GM23338 (cell line): Measurements from ENCODE around the gene GSAP. TPM values are rescaled to one million over a fixed set of nuclear protein-coding genes. Genes with fewer than 3 reads are reported as not detected.

Experiments
- ATAC-seq: fragments of 200-7000 bp; cut with Tn5 transposase; 3 replicates; pipeline ENCODE4 v1.9.1; 2020
- DNase-seq: peaks from one replicate; pipeline ENCODE4 v3.0.0-alpha.2; 2015; ENCODE audit warnings: low spot score
- H2AFZ ChIP-seq: fragments of 200-600 bp; sonication (generic); 2 replicates; pipeline ENCODE4 v1.8.0; 2016; ENCODE audit warnings: antibody characterized with exemption, mild to moderate bottlenecking, moderate library complexity
- H3F3A ChIP-seq: fragments of 200-600 bp; sonication (generic); replicated peaks from 2 replicates; pipeline ENCODE4 v1.8.0; 2017; ENCODE audit warnings: antibody characterized with exemption, mixed run types, low read depth
- H3K27ac ChIP-seq: fragments of 200-600 bp; sonication (generic); 2 replicates; pipeline ENCODE4 v1.6.1; 2016; ENCODE audit warnings: low read depth
- H3K27me3 ChIP-seq: fragments of 200-600 bp; sonication (generic); 2 replicates; pipeline ENCODE4 v1.8.0; 2016; ENCODE audit warnings: mild to moderate bottlenecking, mixed run types, moderate library complexity; ENCODE audit not compliant: insufficient read depth
- H3K36me3 ChIP-seq: fragments of 200-600 bp; sonication (generic); 2 replicates; pipeline ENCODE4 v1.8.0; 2016; ENCODE audit warnings: mild to moderate bottlenecking; ENCODE audit not compliant: insufficient read depth
- H3K4me1 ChIP-seq: fragments of 200-600 bp; sonication (generic); 2 replicates; pipeline ENCODE4 v1.8.0; 2016; ENCODE audit warnings: mild to moderate bottlenecking, moderate library complexity; ENCODE audit not compliant: insufficient read depth
- H3K4me2 ChIP-seq: fragments of 200-600 bp; sonication (generic); 2 replicates; pipeline ENCODE4 v1.7.1; 2017; ENCODE audit warnings: mixed run types
- H3K4me3 ChIP-seq: fragments of 200-600 bp; sonication (generic); 2 replicates; pipeline ENCODE4 v1.6.1; 2016; ENCODE audit warnings: mixed run types
- H3K79me2 ChIP-seq: fragments of 200-600 bp; sonication (generic); replicated peaks from 2 replicates; pipeline ENCODE4 v1.8.0; 2017; ENCODE audit warnings: mild to moderate bottlenecking; ENCODE audit not compliant: insufficient read depth
- H3K9me2 ChIP-seq: fragments of 200-600 bp; sonication (generic); 2 replicates; pipeline ENCODE4 v1.8.0; 2017; ENCODE audit not compliant: insufficient read depth
- H4K20me1 ChIP-seq: fragments of 200-600 bp; sonication (generic); replicated peaks from 2 replicates; pipeline ENCODE4 v1.8.0; 2017; ENCODE audit warnings: mild to moderate bottlenecking; ENCODE audit not compliant: insufficient read depth
- H3K27ac Mint-ChIP-seq: 2 replicates; pipeline ENCODE4 v1.8.0; 2020; ENCODE audit warnings: inconsistent platforms, mild to moderate bottlenecking, moderate library complexity, mixed read lengths
- H3K27me3 Mint-ChIP-seq: 3 replicates; pipeline ENCODE4 v1.8.0; 2022; ENCODE audit warnings: low read depth, mild to moderate bottlenecking, moderate library complexity, mixed read lengths, inconsistent platforms; ENCODE audit not compliant: insufficient read depth, poor library complexity
- H3K36me3 Mint-ChIP-seq: 3 replicates; pipeline ENCODE4 v1.8.0; 2021; ENCODE audit warnings: low read depth, mild to moderate bottlenecking, inconsistent platforms, moderate library complexity, mixed read lengths
- H3K4me1 Mint-ChIP-seq: 3 replicates; pipeline ENCODE4 v1.8.0; 2020; ENCODE audit warnings: mild to moderate bottlenecking, inconsistent platforms, mixed read lengths
- H3K4me3 Mint-ChIP-seq: 3 replicates; pipeline ENCODE4 v1.8.0; 2021; ENCODE audit warnings: moderate library complexity, mild to moderate bottlenecking, inconsistent platforms, mixed read lengths
- H3K9me3 Mint-ChIP-seq: 3 replicates; pipeline ENCODE4 v1.8.0; 2020; ENCODE audit warnings: moderate library complexity, mild to moderate bottlenecking, inconsistent platforms, mixed read lengths
- CREB1 ChIP-seq: fragments of 250-450 bp; sonication (Bioruptor Pico); IDR thresholded peaks from 2 replicates; pipeline ENCODE4 v1.5.0; 2020; ENCODE audit warnings: low read depth, mild to moderate bottlenecking, moderate library complexity
- ETS1 ChIP-seq: IDR thresholded peaks from 2 replicates; pipeline ENCODE4 v1.6.1; 2016; ENCODE audit warnings: antibody characterized with exemption
- EZH2phosphoT487 ChIP-seq: fragments of 200-600 bp; sonication (generic); IDR thresholded peaks from one replicate; pipeline ENCODE4 v1.8.1; 2018; ENCODE audit warnings: antibody characterized with exemption; ENCODE audit not compliant: unreplicated experiment
- JUNB ChIP-seq: IDR thresholded peaks from one replicate; pipeline ENCODE4 v1.6.1; 2016; ENCODE audit warnings: antibody characterized with exemption; ENCODE audit not compliant: unreplicated experiment
- NANOG ChIP-seq: IDR thresholded peaks from 2 replicates; pipeline ENCODE4 v1.6.1; 2016; ENCODE audit warnings: antibody characterized with exemption, borderline replicate concordance
- POLR2AphosphoS5 ChIP-seq: IDR thresholded peaks from 2 replicates; pipeline ENCODE4 v1.6.1; 2016; ENCODE audit warnings: antibody characterized with exemption, low read depth
- ZNF114 ChIP-seq: fragments of 250-450 bp; sonication (Bioruptor Pico); IDR thresholded peaks from 2 replicates; pipeline ENCODE4 v1.5.0; 2020; ENCODE audit warnings: mild to moderate bottlenecking, moderate library complexity
- ZNF462 ChIP-seq: fragments of 250-450 bp; sonication (Bioruptor Pico); IDR thresholded peaks from 2 replicates; pipeline ENCODE4 v1.5.0; 2020; ENCODE audit warnings: mild to moderate bottlenecking, moderate library complexity
- polyA plus RNA-seq: library from polyadenylated mRNA; unstranded; fragments of >200 nt; fragmentation: Nextera tagmentation; extraction: Ambion mirVana; gene quantifications from 2 replicates; pipeline ENCODE4 v1.2.1, GENCODE V29; 2016
- total RNA-seq: library from RNA; depleted of rRNA; stranded (reverse); fragments of >200 nt; shearing (Covaris generic); gene quantifications from 2 replicates; pipeline ENCODE4 v1.2.3, GENCODE V29; 2014

Gene GSAP
- total and polyA plus RNA-seq, 2 experiments from 2014 or later, result 0.63 to 1.1 TPM

GRCh38 chr7:77284616-77285015, 131.5 kb downstream of the GSAP start (continued):
- TF ChIP-seq ZNF462 (CRISPR knock-in tag) (no peak), ZNF114 (no peak), CREB1 (CRISPR knock-in tag) (no peak)

GRCh38 chr7:77284005-77284404, 132.1 kb downstream of the GSAP start:
- no peaks in the 10 kb centered on the region for H3K79me2 ChIP-seq
- Mint-ChIP-seq H3K4me1 (no peaks in the 10 kb centered on the region), H3K9me3 (peaks cover 4% of the 10 kb centered on the region; the same call in 1 of the 3 replicates), H3K4me3 (no peak overlapping the region), H3K36me3 (no peaks in the 10 kb centered on the region), H3K27ac (no peak overlapping the region), H3K27me3 (no peaks in the 10 kb centered on the region)
- no peak for TF ChIP-seq ETS1
- no peak for TF ChIP-seq NANOG
- TF ChIP-seq ZNF462 (CRISPR knock-in tag), result no peak
- no peak for TF ChIP-seq JUNB
- no peak for TF ChIP-seq POLR2AphosphoS5
- no peak for TF ChIP-seq CREB1 (CRISPR knock-in tag)
- no peak for TF ChIP-seq EZH2phosphoT487
- ATAC-seq (no peak), DNase-seq (no peak)
- H4K20me1 ChIP-seq, result no peaks in the 10 kb centered on the region
- no peak overlapping the region for H3K4me3 ChIP-seq
- no peak overlapping the region for H3K4me2 ChIP-seq
- no peak overlapping the region for H3K27ac ChIP-seq
- no peaks in the 10 kb centered on the region for H3K36me3 ChIP-seq
- H3F3A ChIP-seq, result no peaks in the 10 kb centered on the region
- no peaks in the 10 kb centered on the region for H3K4me1 ChIP-seq
- no peaks in the 10 kb centered on the region for H3K9me2 ChIP-seq
- no peaks in the 10 kb centered on the region for H3K27me3 ChIP-seq
- peak overlapping the region; percentile 4; the same call in 1 of the 2 replicates for H2AFZ ChIP-seq
